ENCODE data around the gene RPN2. TPM values are rescaled to one million over a fixed set of nuclear protein-coding genes. Genes with fewer than 3 reads are reported as not detected.

The RPN2 gene
- total and polyA plus RNA-seq, 10 donors = 45.7 to 161 (median 129) TPM

GRCh38 chr20:37218441-37218840 is 39.3 kb downstream of the RPN2 start:
- DNase-seq = no peak
- Histone ChIP-seq H3K27me3 (replicated peaks in 1 of 7) (no peaks in the 10 kb centered on the region), H3K27ac (no peak overlapping the region), H3K9me3 (no peaks in the 10 kb centered on the region), H3K4me1 (peaks cover 0 to 38% (median 2%) of the 10 kb centered on the region in 6 donors), H3K36me3 (peaks cover 0 to 100% (median 66%) of the 10 kb centered on the region in 6 donors), H3K4me3 (no peak overlapping the region)
- intact Hi-C loops (cut with DNase I; ENCODE audit: low total_unique reads) = no loop called here
- WGBS, 5 donors = 91 to 97% (median 94%) methylated on average over 4 of the region's 4 CpGs
- TF ChIP-seq POLR2A (IDR thresholded peaks at IDR 0.05) = no peak
- TF ChIP-seq CTCF (IDR thresholded peaks at IDR 0.05 in 8 of 11, conservative IDR thresholded peaks at IDR 0.05 in 3 of 11) = no peak
- TF ChIP-seq POLR2AphosphoS5 (IDR thresholded peaks at IDR 0.05) = no peak

GRCh38 chr20:37218976-37219375 is 39.8 kb downstream of the RPN2 start:
- Histone ChIP-seq H3K9me3 (no peaks in the 10 kb centered on the region), H3K4me3 (no peak overlapping the region), H3K27ac (no peak overlapping the region), H3K4me1 (peaks cover 0 to 42% (median 3%) of the 10 kb centered on the region in 6 donors), H3K27me3 (replicated peaks in 1 of 7) (no peaks in the 10 kb centered on the region), H3K36me3 (peaks cover 0 to 100% (median 65%) of the 10 kb centered on the region in 6 donors)
- TF ChIP-seq POLR2AphosphoS5 (IDR thresholded peaks at IDR 0.05) (no peak), POLR2A (IDR thresholded peaks at IDR 0.05) (no peak)
- 72 to 89% (median 74%) methylated on average over 4 of the region's 4 CpGs for whole genome bisulfite sequencing, 5 donors
- intact Hi-C loops (cut with DNase I; ENCODE audit: low total_unique reads) = no loop called here
- DNase-seq = no peak

- H3K36me3 ChIP-seq = peaks cover 0 to 100% (median 66%) of the 10 kb centered on the region in 6 donors
- peaks cover 0 to 42% (median 3%) of the 10 kb centered on the region in 6 donors for H3K4me1 ChIP-seq
- H3K4me3 ChIP-seq = no peak overlapping the region
- intact Hi-C loops (cut with DNase I; ENCODE audit: low total_unique reads) = no loop called here
- 77 to 90% (median 82%) methylated on average over 10 of the region's 10 CpGs for WGBS, 5 donors
- no peak for DNase-seq
- TF ChIP-seq CTCF (IDR thresholded peaks at IDR 0.05 in 8 of 11, conservative IDR thresholded peaks at IDR 0.05 in 3 of 11) (no peak), POLR2AphosphoS5 (IDR thresholded peaks at IDR 0.05) (no peak), POLR2A (IDR thresholded peaks at IDR 0.05) (no peak)
- H3K9me3 ChIP-seq = no peaks in the 10 kb centered on the region
- H3K27me3 ChIP-seq (replicated peaks in 1 of 7) = no peaks in the 10 kb centered on the region
- no peak overlapping the region for H3K27ac ChIP-seq
Measured at GRCh38 chr20:37219751-37220668, 40.9 kb downstream of the RPN2 start.

- Histone ChIP-seq H3K4me3 (no peak overlapping the region), H3K4me1 (peaks cover 0 to 42% (median 3%) of the 10 kb centered on the region in 6 donors), H3K27ac (no peak overlapping the region), H3K9me3 (no peaks in the 10 kb centered on the region), H3K27me3 (replicated peaks in 1 of 7) (no peaks in the 10 kb centered on the region), H3K36me3 (peaks cover 0 to 100% (median 67%) of the 10 kb centered on the region in 6 donors)
- 61 to 80% (median 71%) methylated on average over 3 of the region's 3 CpGs for WGBS, 5 donors
- intact Hi-C loops (cut with DNase I; ENCODE audit: low total_unique reads) = no loop called here
- TF ChIP-seq POLR2A (IDR thresholded peaks at IDR 0.05) = no peak
- TF ChIP-seq CTCF (IDR thresholded peaks at IDR 0.05 in 8 of 11, conservative IDR thresholded peaks at IDR 0.05 in 3 of 11) = no peak
- no peak for TF ChIP-seq POLR2AphosphoS5 (IDR thresholded peaks at IDR 0.05)
- no peak for DNase-seq
Measured at GRCh38 chr20:37220731-37221130, 41.6 kb downstream of the RPN2 start.
